ENCODE results near the gene TBKBP1.

DNA sequence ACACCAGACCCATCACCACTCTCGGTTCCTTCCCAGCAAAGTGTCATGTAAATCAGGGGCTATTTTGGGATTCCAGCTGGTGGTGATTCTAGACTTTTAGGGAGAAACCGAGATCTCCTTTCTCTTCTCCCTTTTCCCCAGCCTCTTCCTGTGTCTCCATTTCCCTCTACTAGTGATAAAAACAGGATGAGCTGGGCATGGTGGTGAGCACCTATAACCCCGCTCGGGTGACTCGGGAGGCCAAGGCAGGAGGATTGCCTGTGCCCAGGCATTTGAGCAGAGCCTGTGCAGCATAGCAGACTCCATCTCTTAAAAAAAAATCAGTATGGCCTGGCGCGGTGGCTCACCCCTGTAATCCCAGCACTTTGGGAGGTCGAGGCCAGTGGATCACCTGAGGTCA lies 45.2 kb downstream of the TBKBP1 start:
- TF ChIP-seq, protein P1, sequence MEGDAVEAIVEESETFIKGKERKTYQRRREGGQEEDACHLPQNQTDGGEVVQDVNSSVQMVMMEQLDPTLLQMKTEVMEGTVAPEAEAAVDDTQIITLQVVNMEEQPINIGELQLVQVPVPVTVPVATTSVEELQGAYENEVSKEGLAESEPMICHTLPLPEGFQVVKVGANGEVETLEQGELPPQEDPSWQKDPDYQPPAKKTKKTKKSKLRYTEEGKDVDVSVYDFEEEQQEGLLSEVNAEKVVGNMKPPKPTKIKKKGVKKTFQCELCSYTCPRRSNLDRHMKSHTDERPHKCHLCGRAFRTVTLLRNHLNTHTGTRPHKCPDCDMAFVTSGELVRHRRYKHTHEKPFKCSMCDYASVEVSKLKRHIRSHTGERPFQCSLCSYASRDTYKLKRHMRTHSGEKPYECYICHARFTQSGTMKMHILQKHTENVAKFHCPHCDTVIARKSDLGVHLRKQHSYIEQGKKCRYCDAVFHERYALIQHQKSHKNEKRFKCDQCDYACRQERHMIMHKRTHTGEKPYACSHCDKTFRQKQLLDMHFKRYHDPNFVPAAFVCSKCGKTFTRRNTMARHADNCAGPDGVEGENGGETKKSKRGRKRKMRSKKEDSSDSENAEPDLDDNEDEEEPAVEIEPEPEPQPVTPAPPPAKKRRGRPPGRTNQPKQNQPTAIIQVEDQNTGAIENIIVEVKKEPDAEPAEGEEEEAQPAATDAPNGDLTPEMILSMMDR (IDR thresholded peaks at IDR 0.05; ENCODE audit: insufficient read depth, low read length): no peak
- no peak for TF ChIP-seq REST (IDR thresholded peaks at IDR 0.05; ENCODE audit: insufficient replicate concordance, low read depth)

All from HL-60 (cell line).